Esophagus muscularis mucosa (tissue), 4 donors: ENCODE data around the gene RABL6. TPM values are rescaled to one million over a fixed set of nuclear protein-coding genes. Genes with fewer than 3 reads are reported as not detected.
"Not testable (repeated sequence)": the region's sequence is repeated elsewhere in the genome, so short reads cannot be mapped to it uniquely, and the experiment has no call there.

Experiments
- DNase-seq: peaks from one replicate; pipeline ENCODE4 v3.0.0-alpha.2; 2017; ENCODE audit errors: extremely low spot score
- H3K27ac ChIP-seq, 4 donors: fragments of 200-600 bp; sonication (generic); replicated peaks in 1 of 4; 1 replicate in 3 of 4; 2 replicates in 1 of 4; pipeline ENCODE4 v1.5.1; 2016 to 2019; ENCODE audit warnings: mild to moderate bottlenecking in 1 of 4
- H3K27me3 ChIP-seq, 4 donors: fragments of 200-600 bp; sonication (generic); one replicate each; pipeline versions ENCODE4 v1.5.1 to v1.6.0; 2016 to 2019
- H3K36me3 ChIP-seq, 4 donors: fragments of 200-600 bp; sonication (generic); one replicate each; pipeline ENCODE4 v1.5.1; 2016 to 2019
- H3K4me1 ChIP-seq, 4 donors: fragments of 200-600 bp; sonication (generic); one replicate each; pipeline ENCODE4 v1.5.1; 2016 to 2019
- H3K4me3 ChIP-seq, 4 donors: fragments of 200-600 bp; sonication (generic); 1 replicate in 2 of 4; 2 replicates in 2 of 4; pipeline ENCODE4 v1.5.1; 2016 to 2019; ENCODE audit warnings: mild to moderate bottlenecking in 4 of 4, moderate library complexity in 1 of 4
- H3K9me3 ChIP-seq, 4 donors: fragments of 200-600 bp; sonication (generic); 1 replicate in 3 of 4; 2 replicates in 1 of 4; pipeline ENCODE4 v1.5.1; 2016 to 2019
- EP300 ChIP-seq: sonication (generic); formaldehyde crosslinking; IDR thresholded peaks from one replicate; pipeline ENCODE4 v1.6.1; 2017; ENCODE audit warnings: antibody characterized with exemption
- POLR2A ChIP-seq: fragments of 450-650 bp; IDR thresholded peaks from one replicate; pipeline ENCODE4 v1.6.1; 2017; ENCODE audit warnings: antibody characterized with exemption, moderate library complexity, mild to moderate bottlenecking, low read depth
- POLR2AphosphoS5 ChIP-seq, 2 donors: sonication (generic); formaldehyde crosslinking; IDR thresholded peaks; one replicate each; pipeline ENCODE4 v1.6.1; 2017; ENCODE audit warnings: antibody characterized with exemption in 2 of 2
- WGBS: methylation state at CpG from one replicate; pipeline ENCODE4 v1.1.5; 2018; 5-methylcytosine and 5-hydroxymethylcytosine counted together
- intact Hi-C: fragments of 100-400 bp; cut with DNase I; formaldehyde crosslinking; loops from one replicate; pipeline ENCODE4 v1.15.1; 2023
- total RNA-seq, 4 donors: library from RNA; depleted of rRNA; stranded (reverse); fragments of >200 nt; gene quantifications; one replicate each; pipeline versions ENCODE4 v1.1.0 to v1.2.1, GENCODE V29; 2016
- TF ChIP-seq, protein P1 (sequence below), 3 experiments: fragments of 200-600 bp in 2 of 3; fragments of 450-650 bp in 1 of 3; sonication (generic) in 2 of 3; IDR thresholded peaks; one replicate each; pipeline ENCODE4 v1.5.1; 2017 to 2019; ENCODE audit warnings: antibody characterized with exemption in 3 of 3, mild to moderate bottlenecking in 2 of 3, moderate library complexity in 1 of 3

The RABL6 gene
- total RNA-seq, 4 donors from 2014 or later: 56.3 to 110 (median 83.0) TPM

DNA sequence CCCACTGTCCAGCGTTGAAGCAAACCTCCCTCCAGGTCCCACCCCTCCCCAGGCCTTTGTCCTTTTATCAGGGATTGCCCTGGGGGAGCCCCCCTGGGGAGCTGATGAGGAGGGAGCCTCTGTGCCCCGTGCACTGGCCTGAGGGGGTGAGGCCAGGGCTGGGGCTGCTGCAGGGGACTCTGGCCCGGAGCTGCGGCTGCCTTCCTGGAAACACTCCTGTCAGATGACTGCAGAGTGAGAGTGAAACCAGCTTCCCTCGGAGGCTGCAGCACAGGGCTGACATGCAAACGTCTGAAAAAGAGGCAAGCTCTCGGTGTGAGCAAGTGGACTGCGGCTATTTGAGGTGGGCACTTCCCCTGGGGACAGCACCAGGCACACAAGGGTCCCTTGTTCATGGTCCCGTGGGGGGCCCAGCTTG is 74.0 kb downstream of the RABL6 start:
- Histone ChIP-seq H3K4me3 (peak overlapping the region in 3 of 4 donors; percentile 23 to 27 (median 24)), H3K4me1 (peaks cover 19 to 31% (median 27%) of the 10 kb centered on the region in 4 donors), H3K9me3 (no peaks in the 10 kb centered on the region), H3K36me3 (no peaks in the 10 kb centered on the region), H3K27me3 (peaks cover 0 to 4% (median 0%) of the 10 kb centered on the region in 4 donors), H3K27ac (peak overlapping the region in 1 of 4 donors; percentile 22)
- no peak for DNase-seq
- intact Hi-C loops: no loop called here
- TF ChIP-seq, protein P1, sequence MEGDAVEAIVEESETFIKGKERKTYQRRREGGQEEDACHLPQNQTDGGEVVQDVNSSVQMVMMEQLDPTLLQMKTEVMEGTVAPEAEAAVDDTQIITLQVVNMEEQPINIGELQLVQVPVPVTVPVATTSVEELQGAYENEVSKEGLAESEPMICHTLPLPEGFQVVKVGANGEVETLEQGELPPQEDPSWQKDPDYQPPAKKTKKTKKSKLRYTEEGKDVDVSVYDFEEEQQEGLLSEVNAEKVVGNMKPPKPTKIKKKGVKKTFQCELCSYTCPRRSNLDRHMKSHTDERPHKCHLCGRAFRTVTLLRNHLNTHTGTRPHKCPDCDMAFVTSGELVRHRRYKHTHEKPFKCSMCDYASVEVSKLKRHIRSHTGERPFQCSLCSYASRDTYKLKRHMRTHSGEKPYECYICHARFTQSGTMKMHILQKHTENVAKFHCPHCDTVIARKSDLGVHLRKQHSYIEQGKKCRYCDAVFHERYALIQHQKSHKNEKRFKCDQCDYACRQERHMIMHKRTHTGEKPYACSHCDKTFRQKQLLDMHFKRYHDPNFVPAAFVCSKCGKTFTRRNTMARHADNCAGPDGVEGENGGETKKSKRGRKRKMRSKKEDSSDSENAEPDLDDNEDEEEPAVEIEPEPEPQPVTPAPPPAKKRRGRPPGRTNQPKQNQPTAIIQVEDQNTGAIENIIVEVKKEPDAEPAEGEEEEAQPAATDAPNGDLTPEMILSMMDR (IDR thresholded peaks at IDR 0.05): no peak
- TF ChIP-seq POLR2A: no peak
- TF ChIP-seq POLR2AphosphoS5 (IDR thresholded peaks at IDR 0.05): no peak
- TF ChIP-seq EP300: no peak
- WGBS: 43% methylated on average over 1 of the region's 9 CpGs

DNA sequence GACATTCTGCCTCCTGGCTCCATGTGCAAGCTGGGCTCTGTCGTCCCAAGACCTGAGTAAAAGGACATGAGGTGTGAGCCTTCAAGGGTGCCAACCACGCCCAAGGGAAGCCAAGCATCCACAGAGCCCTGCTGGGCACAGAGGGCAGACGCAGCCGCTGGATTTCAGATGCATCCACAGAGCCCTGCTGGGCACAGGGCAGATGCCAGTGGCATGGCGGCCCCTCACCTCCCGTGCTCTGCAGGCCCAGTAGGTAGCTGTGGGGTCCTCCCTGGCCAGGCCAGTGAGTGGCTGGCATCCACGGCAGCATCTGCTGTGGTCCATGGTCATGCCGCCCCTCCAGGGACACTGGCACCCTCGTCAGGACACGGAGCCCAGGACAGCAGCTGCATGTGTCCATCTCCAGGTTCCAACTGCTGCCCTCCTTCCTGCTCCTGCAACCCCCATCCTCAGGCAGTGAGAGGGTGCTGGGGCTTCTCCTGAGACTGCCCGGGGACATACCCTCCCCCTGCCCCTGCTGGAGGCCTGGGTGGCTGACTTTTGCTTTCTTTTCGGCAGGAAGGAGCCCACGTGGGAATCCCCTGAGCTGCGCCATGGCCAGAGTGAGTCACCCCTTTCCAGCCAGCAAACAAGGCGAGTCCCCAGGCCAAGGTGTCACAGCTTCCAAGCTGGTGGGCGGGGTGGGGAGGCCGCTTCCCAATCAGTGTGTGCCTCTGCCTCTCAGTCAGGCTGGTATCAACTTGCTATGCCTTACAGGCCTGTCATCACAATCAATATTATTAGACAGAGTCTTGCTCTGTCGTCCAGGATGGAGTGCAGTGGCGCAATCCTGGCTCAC is 74.6 kb downstream of the RABL6 start:
- peak overlapping the region in 3 of 4 donors; percentile 23 to 27 (median 24) for H3K4me3 ChIP-seq
- H3K27ac ChIP-seq: peak overlapping the region in 3 of 4 donors; percentile 30 to 35 (median 34)
- 62% methylated on average over 3 of the region's 19 CpGs for WGBS
- intact Hi-C loops: no loop called here
- no peak for DNase-seq
- peaks cover 24 to 37% (median 33%) of the 10 kb centered on the region in 4 donors for H3K4me1 ChIP-seq
- H3K27me3 ChIP-seq: peaks cover 0 to 4% (median 0%) of the 10 kb centered on the region in 4 donors
- no peaks in the 10 kb centered on the region for H3K36me3 ChIP-seq
- TF ChIP-seq POLR2A (no peak), EP300 (no peak), POLR2AphosphoS5 (IDR thresholded peaks at IDR 0.05) (no peak)
- TF ChIP-seq, protein P1 (IDR thresholded peaks at IDR 0.05): no peak
- no peaks in the 10 kb centered on the region for H3K9me3 ChIP-seq

DNA sequence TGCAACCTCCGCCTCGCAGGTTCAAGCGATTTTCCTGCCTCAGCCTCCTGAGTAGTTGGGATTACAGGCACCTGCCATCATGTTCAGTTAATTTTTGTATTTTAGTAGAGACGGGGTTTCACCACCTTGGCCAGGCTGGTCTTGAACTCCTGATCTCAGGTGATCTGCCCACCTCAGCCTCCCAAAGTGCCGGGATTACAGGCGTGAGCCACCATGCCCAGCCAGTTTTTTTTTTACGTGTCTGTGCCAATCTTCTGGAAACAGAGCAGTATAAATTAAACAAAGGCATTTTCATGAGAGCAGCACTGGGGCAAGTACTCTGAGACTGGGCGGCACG is 75.2 kb downstream of the RABL6 start:
- H3K36me3 ChIP-seq, H3K9me3 ChIP-seq, H3K4me3 ChIP-seq, DNase-seq, H3K27me3 ChIP-seq, intact Hi-C loops: not testable (repeated sequence)
- 83% methylated on average over 9 of the region's 9 CpGs for WGBS
- peaks cover 28 to 43% (median 39%) of the 10 kb centered on the region in 4 donors for H3K4me1 ChIP-seq
- H3K27ac ChIP-seq: peak overlapping the region in 2 of 4 donors; percentile 30 to 35

DNA sequence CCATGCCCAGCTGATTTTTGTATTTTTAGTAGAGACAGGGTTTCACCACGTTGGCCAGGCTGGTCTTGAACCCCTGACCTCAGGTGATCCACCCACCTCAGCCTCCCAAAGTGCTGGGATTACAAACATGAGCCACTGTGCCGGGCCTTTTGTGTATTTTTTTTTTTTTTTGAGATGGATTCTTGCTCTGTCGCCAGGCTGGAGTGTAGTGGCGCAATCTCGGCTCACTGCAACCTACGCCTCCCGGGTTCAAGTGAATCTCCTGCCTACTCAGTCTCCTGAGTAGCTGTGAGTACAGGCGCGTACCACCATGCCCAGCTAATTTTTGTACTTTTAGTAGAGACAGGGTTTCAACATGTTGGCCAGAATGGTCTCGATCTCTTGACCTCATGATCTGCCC is 75.9 kb downstream of the RABL6 start:
- H3K27me3 ChIP-seq, DNase-seq, H3K27ac ChIP-seq, H3K9me3 ChIP-seq, intact Hi-C loops, H3K4me3 ChIP-seq, H3K36me3 ChIP-seq: not testable (repeated sequence)
- H3K4me1 ChIP-seq: peaks cover 30 to 44% (median 41%) of the 10 kb centered on the region in 4 donors
- WGBS: 91% methylated on average over 10 of the region's 10 CpGs

DNA sequence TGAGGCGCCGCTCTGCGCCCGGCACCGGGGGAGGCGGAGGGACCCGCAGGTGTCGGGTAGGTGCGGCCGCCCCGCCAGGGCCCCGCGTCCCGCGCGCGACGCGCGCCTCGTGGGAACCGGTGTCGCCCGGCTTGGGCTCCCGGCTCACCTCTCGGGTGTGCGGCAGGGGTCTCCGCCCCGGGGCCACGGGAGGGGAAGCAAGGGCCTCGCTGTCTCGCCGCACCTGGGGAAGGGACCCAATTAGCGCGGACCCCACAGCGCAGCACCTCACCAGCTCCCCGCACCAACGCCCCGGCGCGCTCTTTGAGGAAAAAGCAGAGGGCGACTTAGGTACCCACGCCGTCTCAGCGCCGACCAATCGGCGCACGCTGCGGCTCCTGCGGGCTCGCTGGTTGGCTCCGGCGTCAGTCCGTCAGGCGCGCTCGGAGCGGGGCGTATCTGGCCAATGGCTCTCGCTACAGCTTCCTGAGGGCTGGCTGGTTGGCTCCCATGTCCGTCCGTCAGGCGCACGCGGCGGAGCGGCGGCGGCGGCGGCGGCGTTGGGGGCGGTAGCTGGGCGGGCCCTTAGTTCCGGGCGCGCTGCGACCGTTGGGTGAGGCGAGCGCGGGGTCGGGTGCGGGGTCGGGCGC is 78.3 kb downstream of the RABL6 start, which contains the start of gene TRAF2:
TRAF2 (plus strand) TSS at position 567 of the 629 bp plus-strand sequence. CDS start 12,225 bp downstream, outside the sequence.
- H3K9me3 ChIP-seq: no peaks in the 10 kb centered on the region
- WGBS: 2% methylated on average over 10 of the region's 88 CpGs
- intact Hi-C loops: no loop called here
- no peaks in the 10 kb centered on the region for H3K27me3 ChIP-seq
- DNase-seq: peak; percentile 99
- H3K4me3 ChIP-seq: peak within 1 kb of the TSS; percentile 76 to 97 (median 84)
- peaks cover 0 to 15% (median 9%) of the 10 kb centered on the region in 4 donors for H3K36me3 ChIP-seq
- H3K4me1 ChIP-seq: peaks cover 30 to 44% (median 41%) of the 10 kb centered on the region in 4 donors
- TF ChIP-seq, protein P1 (IDR thresholded peaks at IDR 0.05): peak in 1 of 3 experiments; percentile 12
- TF ChIP-seq POLR2AphosphoS5 (IDR thresholded peaks at IDR 0.05) (peak; percentile 39 to 72), POLR2A (no peak)
- peak within 1 kb of the TSS; percentile 73 to 86 (median 84) for H3K27ac ChIP-seq
